ENCODE measurements around the gene AKR1B15.

DNA sequence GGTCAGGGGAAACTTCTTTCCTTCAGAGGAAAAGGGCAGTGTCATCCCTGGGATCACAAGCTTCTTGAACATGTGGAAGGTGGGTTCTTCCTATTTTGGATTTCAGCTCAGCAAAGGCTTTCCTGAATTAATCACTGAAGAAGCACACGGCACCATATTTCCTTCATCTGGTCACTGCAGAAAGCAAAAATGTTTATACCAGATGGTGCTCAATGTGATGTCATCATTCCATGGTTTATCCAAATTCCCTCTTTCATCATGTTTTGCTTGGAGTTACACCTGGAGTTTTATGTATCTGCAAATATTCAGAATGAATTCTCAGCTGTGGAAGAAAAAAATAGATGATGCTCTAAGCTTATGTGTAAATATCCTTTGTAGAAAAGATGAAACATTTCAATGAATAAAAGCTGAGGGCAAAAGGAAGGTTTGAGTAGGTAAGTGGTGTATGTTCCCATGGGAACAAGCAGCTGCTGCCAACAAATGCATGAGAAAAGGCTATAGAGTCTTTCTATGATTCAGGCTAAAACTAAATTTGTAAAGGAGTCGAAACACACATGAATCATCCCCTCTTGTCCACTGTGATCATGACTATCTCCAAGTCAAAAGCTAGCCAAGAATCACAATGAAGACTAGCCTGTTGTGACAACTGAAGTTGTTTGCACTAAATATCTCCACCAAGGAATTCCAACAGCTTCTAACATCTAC is 70.9 kb downstream of the AKR1B15 start:
- TF ChIP-seq POLR2A (IDR thresholded peaks at IDR 0.05; ENCODE audit: low read depth, low read length) (no peak), POLR2AphosphoS5 (IDR thresholded peaks at IDR 0.05; ENCODE audit: low read depth, low read length) (no peak), TAF1 (IDR thresholded peaks at IDR 0.05; ENCODE audit: borderline replicate concordance, low read depth, low read length) (no peak)

Data from GM12892 (cell line).